Esophagus squamous epithelium (tissue), 5 donors: Measurements from ENCODE around the gene MTA2. TPM values are rescaled to one million over a fixed set of nuclear protein-coding genes. Genes with fewer than 3 reads are reported as not detected.

Experiments used
- DNase-seq: peaks from one replicate; lab custom pipeline; 2025; lab: John Stamatoyannopoulos, UW
- H3K27ac ChIP-seq, 4 donors: fragments of 200-600 bp; sonication (generic); one replicate each; pipeline ENCODE4 v1.5.1; 2016 to 2019; ENCODE audit warnings: mild to moderate bottlenecking in 1 of 4
- H3K27me3 ChIP-seq, 4 donors: fragments of 200-600 bp; sonication (generic); 1 replicate in 3 of 4; 2 replicates in 1 of 4; pipeline versions ENCODE4 v1.5.1 to v1.6.0; 2017 to 2021; ENCODE audit warnings: antibody characterized with exemption in 1 of 4
- H3K36me3 ChIP-seq, 3 donors: fragments of 200-600 bp; sonication (generic); one replicate each; pipeline ENCODE4 v1.5.1; 2016 to 2019
- H3K4me1 ChIP-seq, 3 donors: fragments of 200-600 bp; sonication (generic); one replicate each; pipeline ENCODE4 v1.5.1; 2017 to 2019
- H3K4me3 ChIP-seq, 4 donors: fragments of 200-600 bp; sonication (generic); 1 replicate in 3 of 4; 2 replicates in 1 of 4; pipeline ENCODE4 v1.5.1; 2016 to 2019; ENCODE audit warnings: mild to moderate bottlenecking in 2 of 4, moderate library complexity in 1 of 4
- H3K9me3 ChIP-seq, 3 donors: fragments of 200-600 bp; sonication (generic); one replicate each; pipeline ENCODE4 v1.5.1; 2016 to 2019
- CTCF ChIP-seq, 6 experiments: fragments of 450-650 bp in 4 of 6; fragments of 200-600 bp in 2 of 6; sonication (generic) in 2 of 6; IDR thresholded peaks; one replicate each; pipeline ENCODE4 v1.5.1; 2016 to 2019; ENCODE audit warnings: antibody characterized with exemption in 6 of 6, mild to moderate bottlenecking in 4 of 6, moderate library complexity in 4 of 6
- POLR2A ChIP-seq, 4 donors: fragments of 450-650 bp; IDR thresholded peaks; one replicate each; pipeline ENCODE4 v1.6.1; 2017; ENCODE audit warnings: antibody characterized with exemption in 4 of 4, mild to moderate bottlenecking in 4 of 4, moderate library complexity in 3 of 4
- WGBS, 2 donors: methylation state at CpG; one replicate each; pipeline ENCODE4 v1.1.5; 2018; 5-methylcytosine and 5-hydroxymethylcytosine counted together
- intact Hi-C: fragments of 100-400 bp; cut with DNase I; formaldehyde crosslinking; loops from one replicate; pipeline ENCODE4 v1.15.0; 2022
- total RNA-seq, 4 donors: library from RNA; depleted of rRNA; stranded (reverse); fragments of >200 nt; gene quantifications; one replicate each; pipeline ENCODE4 v1.1.0, GENCODE V29; 2016
- donor health status: DM: yes; HTN: yes; CAD: no.

MTA2 gene
- total RNA-seq, 4 donors from 2014 or later: 103 to 132 (median 111) TPM

DNA sequence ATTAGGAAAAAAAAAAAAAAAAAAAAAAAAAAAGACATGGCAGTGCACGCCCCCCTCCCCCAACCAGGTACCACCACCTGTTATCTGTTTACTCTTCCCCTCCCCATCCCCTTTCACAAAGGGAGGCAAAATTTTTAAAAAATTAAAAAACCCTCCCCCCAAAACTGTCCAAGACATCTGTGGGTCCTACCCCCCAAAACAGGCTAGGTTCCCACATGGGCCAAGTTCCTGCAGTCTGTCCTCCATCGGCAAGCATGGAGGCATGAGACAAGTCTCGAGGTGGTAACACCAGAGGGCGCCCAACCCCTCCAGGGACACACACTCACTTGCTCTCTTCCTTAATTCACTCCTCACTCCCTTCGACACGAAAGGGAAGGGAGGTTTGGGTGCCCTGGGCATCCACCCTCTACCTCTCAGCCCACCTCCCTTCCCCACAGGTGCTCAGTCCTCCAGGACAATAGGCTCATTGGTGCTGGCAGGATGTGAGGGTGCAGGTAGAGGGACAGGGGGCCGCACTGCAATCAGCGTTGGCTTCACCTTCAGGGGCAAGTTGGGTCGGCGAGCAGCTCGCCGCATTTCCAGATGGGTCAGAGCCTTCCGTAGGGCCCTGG is 8.1 kb downstream of the MTA2 start:
- H3K4me1 ChIP-seq: peaks cover 18 to 64% (median 29%) of the 10 kb centered on the region in 3 donors
- H3K4me3 ChIP-seq: no peak overlapping the region
- peak overlapping the region in 3 of 4 donors; percentile 59 to 97 (median 94) for H3K27ac ChIP-seq
- H3K27me3 ChIP-seq: no peaks in the 10 kb centered on the region
- H3K9me3 ChIP-seq: no peaks in the 10 kb centered on the region
- intact Hi-C loops: no loop called here
- H3K36me3 ChIP-seq: peaks cover 36 to 66% (median 44%) of the 10 kb centered on the region in 3 donors
- TF ChIP-seq POLR2A (IDR thresholded peaks at IDR 0.05): no peak
- TF ChIP-seq CTCF (IDR thresholded peaks at IDR 0.05): peak in 5 of 6 experiments; percentile 48 to 69 (median 62)
- 19 to 51% methylated on average over 6 to 8 of the region's 13 CpGs for WGBS, 2 donors
- DNase-seq: no peak

- no peaks in the 10 kb centered on the region for H3K27me3 ChIP-seq
- H3K4me1 ChIP-seq: peaks cover 16 to 64% (median 24%) of the 10 kb centered on the region in 3 donors
- H3K27ac ChIP-seq: peak overlapping the region; percentile 88 to 97 (median 96)
- 65 to 70% methylated on average over 8 of the region's 8 CpGs for WGBS, 2 donors
- no peak for DNase-seq
- TF ChIP-seq POLR2A (IDR thresholded peaks at IDR 0.05) (no peak), CTCF (IDR thresholded peaks at IDR 0.05) (no peak)
- intact Hi-C loops: no loop called here
- peaks cover 31 to 66% (median 39%) of the 10 kb centered on the region in 3 donors for H3K36me3 ChIP-seq
- no peak overlapping the region for H3K4me3 ChIP-seq
- no peaks in the 10 kb centered on the region for H3K9me3 ChIP-seq
These were observed 8.7 kb downstream of the MTA2 start for GRCh38 chr11:62592989-62593421.

GRCh38 chr11:62592146-62592815 is 9.4 kb downstream of the MTA2 start:
- intact Hi-C loops: no loop called here
- no peaks in the 10 kb centered on the region for H3K27me3 ChIP-seq

DNA sequence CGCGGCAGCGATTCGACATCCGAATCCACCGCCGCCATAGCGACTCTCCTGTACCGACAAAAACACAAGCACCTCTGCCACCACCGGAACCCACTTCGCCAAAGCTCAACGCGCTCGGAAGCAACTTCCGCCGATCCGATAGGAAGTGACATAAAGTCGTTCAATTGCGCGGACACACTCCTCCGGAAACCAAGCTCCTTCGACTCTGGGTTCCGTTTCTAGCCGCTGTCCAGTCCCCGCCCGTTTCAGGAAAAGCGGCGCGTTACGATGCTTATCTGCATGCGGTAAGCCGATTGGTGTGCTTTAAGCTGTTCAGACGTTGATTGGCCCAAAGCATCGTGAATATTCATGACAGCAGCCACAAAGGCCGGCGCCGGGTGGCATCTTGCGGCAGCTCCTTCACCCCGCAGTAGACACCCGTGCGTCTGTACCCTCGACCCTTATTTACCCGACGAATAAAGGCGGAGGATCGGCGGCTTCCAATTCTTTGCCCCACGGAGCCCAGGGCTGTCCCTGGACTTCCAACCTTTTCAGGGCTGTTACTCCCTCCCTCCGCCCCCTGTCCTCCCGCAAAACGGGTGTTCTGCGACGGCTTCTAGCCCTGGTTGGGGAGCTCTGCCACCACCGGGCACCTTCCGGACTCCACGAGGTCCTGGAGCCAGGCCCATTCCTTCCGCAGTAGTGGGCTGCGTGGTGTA is 10.1 kb downstream of the MTA2 start, which contains the start of gene TUT1:
Gene TUT1, minus strand, starts transcription at position 76 of the 698 bp plus-strand sequence. Its CDS starts 38 bp downstream, at position 38.
- H3K9me3 ChIP-seq: no peaks in the 10 kb centered on the region
- no peaks in the 10 kb centered on the region for H3K27me3 ChIP-seq
- peak; percentile 89 for DNase-seq
- intact Hi-C loops: no loop called here
- H3K36me3 ChIP-seq: peaks cover 22 to 66% (median 26%) of the 10 kb centered on the region in 3 donors
- peak within 1 kb of the TSS; percentile 88 to 97 (median 96) for H3K27ac ChIP-seq
- peak within 1 kb of the TSS; percentile 52 to 84 (median 75) for H3K4me3 ChIP-seq
- peaks cover 16 to 54% (median 24%) of the 10 kb centered on the region in 3 donors for H3K4me1 ChIP-seq
- TF ChIP-seq CTCF (IDR thresholded peaks at IDR 0.05) (peak in 3 of 6 experiments; percentile 4 to 20 (median 19)), POLR2A (IDR thresholded peaks at IDR 0.05) (peak in 3 of 4 donors; percentile 69 to 90 (median 79))
- WGBS, 2 donors: 1% methylated on average over 16 to 19 of the region's 58 CpGs

More at GRCh38 chr11:62592146-62592815, 9.4 kb downstream of the MTA2 start:
- H3K4me3 ChIP-seq: peak overlapping the region; percentile 35 to 84 (median 75)
- WGBS, 2 donors: 0 to 14% methylated on average over 3 to 8 of the region's 17 CpGs
- H3K9me3 ChIP-seq: no peaks in the 10 kb centered on the region
- peaks cover 16 to 57% (median 24%) of the 10 kb centered on the region in 3 donors for H3K4me1 ChIP-seq
- peak overlapping the region; percentile 88 to 97 (median 96) for H3K27ac ChIP-seq
- peaks cover 24 to 66% (median 32%) of the 10 kb centered on the region in 3 donors for H3K36me3 ChIP-seq
- DNase-seq: no peak
- TF ChIP-seq CTCF (IDR thresholded peaks at IDR 0.05) (no peak), POLR2A (IDR thresholded peaks at IDR 0.05) (no peak)
